ENCODE measurements around the gene FRAT2.
"Not testable (repeated sequence)": the region's sequence is repeated elsewhere in the genome, so short reads cannot be mapped to it uniquely, and the experiment has no call there.

Gene FRAT2

GRCh38 chr10:97291357-97292096, 43.0 kb downstream of the FRAT2 start:
- no peak for DNase-seq (ENCODE audit: low spot score)

GRCh38 chr10:97290576-97291356, 43.8 kb downstream of the FRAT2 start:
- DNase-seq (ENCODE audit: low spot score) = not testable (repeated sequence)

- DNase-seq (ENCODE audit: low spot score) = not testable (repeated sequence)
Measured at GRCh38 chr10:97290076-97290475, 44.5 kb downstream of the FRAT2 start.

Small RNAs within 50 kb of the gene (small RNA-seq; reads per million reads assigned to genes)
- gene RF00017 = 0 reads per million in 2 experiments
